ENCODE measurements around the gene DUT. TPM values are rescaled to one million over a fixed set of nuclear protein-coding genes. Genes with fewer than 3 reads are reported as not detected.

DUT gene
- total RNA-seq (10 to 100 TPM; 60.7 to 65.3 TPM), total RNA-seq (18.7 to 404 (median 72.1) reads per million in 172 experiments)
- 102 TPM for polyA plus RNA-seq (2013, experiment 1 of 2)
- 112 TPM for polyA plus RNA-seq (2013, experiment 2 of 2)

DNA sequence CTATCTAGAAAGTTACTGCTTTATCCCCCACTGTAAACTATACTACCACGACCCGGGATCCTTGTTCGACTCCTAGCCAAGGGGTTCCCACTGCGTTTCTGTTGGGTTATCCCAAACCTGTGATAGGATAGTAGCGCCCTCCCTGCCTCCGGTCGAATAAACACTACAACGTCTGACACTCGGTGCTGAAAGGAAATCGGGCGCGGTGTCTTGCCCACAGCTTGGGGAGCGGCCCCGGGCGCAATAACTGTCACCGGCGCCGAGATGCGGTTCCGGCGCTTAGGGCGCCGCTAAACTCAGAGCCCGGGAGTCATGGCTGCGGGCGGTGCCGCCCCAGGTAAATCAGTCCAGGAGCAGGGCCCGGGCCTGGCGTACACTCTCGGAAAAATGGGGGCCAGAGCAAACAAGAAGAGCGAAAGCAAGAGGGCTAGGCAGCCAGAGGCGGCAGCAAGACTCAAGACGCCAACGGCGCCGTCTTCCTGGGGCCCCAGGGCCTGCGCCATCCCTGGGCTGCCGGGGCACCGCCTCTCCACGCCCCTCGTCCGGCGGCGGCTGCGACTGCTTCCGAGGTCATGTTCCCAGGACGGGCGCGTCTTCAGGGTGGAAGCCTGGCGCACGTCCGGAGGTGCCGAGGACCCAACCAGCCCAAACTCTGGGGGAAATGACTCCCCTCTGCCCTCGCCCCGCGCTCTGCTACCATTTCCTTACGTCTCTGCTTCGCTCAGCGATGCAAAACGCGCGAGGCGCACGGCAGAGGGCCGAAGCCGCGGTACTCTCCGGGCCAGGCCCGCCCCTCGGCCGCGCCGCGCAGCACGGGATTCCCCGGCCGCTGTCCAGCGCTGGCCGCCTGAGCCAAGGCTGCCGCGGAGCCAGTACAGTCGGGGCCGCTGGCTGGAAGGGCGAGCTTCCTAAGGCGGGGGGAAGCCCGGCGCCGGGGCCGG is at the start of gene DUT:
TSS of gene DUT (plus strand) at position 575 of the 941 bp plus-strand sequence. CDS start at position 662, 87 bp downstream.
- peak within 1 kb of the TSS; percentile 88 to 90 for H3K27ac ChIP-seq (ENCODE audit: low read depth in 1 of 2, low read length in 2 of 2)
- H3K27ac Mint-ChIP-seq = peak within 1 kb of the TSS; percentile 99
- POLR2A ChIA-PET = interaction anchor here (0.8 to 2.1 kb wide), 4 partner anchors 10 to 480 kb away, joined by 3 to 10 read pairs (median 4); partner anchors contain the start of genes CEP152 and MYEF2
- peaks cover 37% of the 10 kb centered on the region for H3K36me3 Mint-ChIP-seq (ENCODE audit: low read depth)
- intact Hi-C loops (cut with DNase I, micrococcal nuclease) = loop anchor here in 1 of 2 experiments (5.0 kb wide), 4 partner anchors 481 to 1286 kb away; partner anchors contain the start of genes CEP152 and COPS2
- no peaks in the 10 kb centered on the region for H3K9me3 Mint-ChIP-seq
- TF ChIP-seq, protein P1, sequence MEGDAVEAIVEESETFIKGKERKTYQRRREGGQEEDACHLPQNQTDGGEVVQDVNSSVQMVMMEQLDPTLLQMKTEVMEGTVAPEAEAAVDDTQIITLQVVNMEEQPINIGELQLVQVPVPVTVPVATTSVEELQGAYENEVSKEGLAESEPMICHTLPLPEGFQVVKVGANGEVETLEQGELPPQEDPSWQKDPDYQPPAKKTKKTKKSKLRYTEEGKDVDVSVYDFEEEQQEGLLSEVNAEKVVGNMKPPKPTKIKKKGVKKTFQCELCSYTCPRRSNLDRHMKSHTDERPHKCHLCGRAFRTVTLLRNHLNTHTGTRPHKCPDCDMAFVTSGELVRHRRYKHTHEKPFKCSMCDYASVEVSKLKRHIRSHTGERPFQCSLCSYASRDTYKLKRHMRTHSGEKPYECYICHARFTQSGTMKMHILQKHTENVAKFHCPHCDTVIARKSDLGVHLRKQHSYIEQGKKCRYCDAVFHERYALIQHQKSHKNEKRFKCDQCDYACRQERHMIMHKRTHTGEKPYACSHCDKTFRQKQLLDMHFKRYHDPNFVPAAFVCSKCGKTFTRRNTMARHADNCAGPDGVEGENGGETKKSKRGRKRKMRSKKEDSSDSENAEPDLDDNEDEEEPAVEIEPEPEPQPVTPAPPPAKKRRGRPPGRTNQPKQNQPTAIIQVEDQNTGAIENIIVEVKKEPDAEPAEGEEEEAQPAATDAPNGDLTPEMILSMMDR (IDR thresholded peaks at IDR 0.05) = no peak
- no peaks in the 10 kb centered on the region for H3K9me3 ChIP-seq (ENCODE audit: control insufficient read depth in 1 of 2, insufficient read depth in 1 of 2, low read length in 2 of 2)
- H3K4me3 Mint-ChIP-seq = peak within 1 kb of the TSS; percentile 100
- H3K36me3 ChIP-seq (ENCODE audit: insufficient read depth, low read length) = peaks cover 14% of the 10 kb centered on the region
- H3K4me1 ChIP-seq (ENCODE audit: insufficient read depth, low read length) = peaks cover 14% of the 10 kb centered on the region
- peaks cover 28% of the 10 kb centered on the region for H3K4me1 Mint-ChIP-seq (ENCODE audit: low read depth)
- no peaks in the 10 kb centered on the region for H3K27me3 Mint-ChIP-seq
- CTCF ChIA-PET = interaction anchor here (1.3 kb wide), 1 partner anchor 10 kb away, joined by 4 read pairs; no protein-coding TSS in a partner anchor
- DNase-seq (peak; percentile 63 to 91 (median 78)), ATAC-seq (ENCODE audit: poor library complexity) (peak; percentile 80)
- no peaks in the 10 kb centered on the region for H3K27me3 ChIP-seq (ENCODE audit: control insufficient read depth in 1 of 2, insufficient read depth in 2 of 2, low read length in 2 of 2)
- H3K4me3 ChIP-seq (ENCODE audit: low read length) = peak within 1 kb of the TSS; percentile 81

DNA sequence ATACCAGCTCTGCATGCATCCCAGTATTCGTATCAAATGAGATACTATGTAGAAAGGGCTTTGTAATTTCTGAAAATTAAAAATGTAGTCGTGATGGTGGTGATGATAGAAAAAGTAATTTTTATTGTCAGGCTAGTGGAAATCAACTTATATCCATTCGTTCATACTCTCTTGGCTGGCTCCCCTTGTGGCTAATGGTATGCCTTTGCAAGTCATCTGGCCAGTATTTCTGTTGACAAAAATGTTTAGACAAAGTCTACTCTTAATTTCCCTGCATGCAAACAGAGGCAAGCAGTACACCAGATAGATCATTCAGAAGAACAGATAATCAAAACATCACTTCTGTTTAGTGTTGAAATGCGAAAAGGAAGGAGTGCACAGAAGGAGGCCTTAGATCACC is 49.6 kb upstream of the DUT start:
- no peak for ATAC-seq (ENCODE audit: poor library complexity)
- H3K4me1 Mint-ChIP-seq (ENCODE audit: low read depth) = no peaks in the 10 kb centered on the region
- Histone ChIP-seq H3K4me3 (ENCODE audit: low read length) (no peak overlapping the region), H3K4me1 (ENCODE audit: insufficient read depth, low read length) (peaks cover 3% of the 10 kb centered on the region), H3K27me3 (ENCODE audit: control insufficient read depth in 1 of 2, insufficient read depth in 2 of 2, low read length in 2 of 2) (peaks cover 3 to 4% of the 10 kb centered on the region in 2 experiments), H3K27ac (ENCODE audit: low read depth in 1 of 2, low read length in 2 of 2) (no peak overlapping the region), H3K36me3 (ENCODE audit: insufficient read depth, low read length) (no peaks in the 10 kb centered on the region), H3K9me3 (ENCODE audit: control insufficient read depth in 1 of 2, insufficient read depth in 1 of 2, low read length in 2 of 2) (no peaks in the 10 kb centered on the region)
- DNase-seq = no peak
- intact Hi-C loops (cut with DNase I, micrococcal nuclease) = loop anchor here in 1 of 2 experiments (10.0 kb wide), 1 partner anchor 167 kb away; no protein-coding TSS in a partner anchor
- ChIA-PET POLR2A (no interaction called here), CTCF (no interaction called here)
- H3K36me3 Mint-ChIP-seq (ENCODE audit: low read depth) = no peaks in the 10 kb centered on the region
- TF ChIP-seq, protein P1 (IDR thresholded peaks at IDR 0.05) = no peak
- no peak overlapping the region for H3K4me3 Mint-ChIP-seq
- H3K27ac Mint-ChIP-seq = no peak overlapping the region
- peaks cover 7% of the 10 kb centered on the region for H3K27me3 Mint-ChIP-seq
- H3K9me3 Mint-ChIP-seq = no peaks in the 10 kb centered on the region

DNA sequence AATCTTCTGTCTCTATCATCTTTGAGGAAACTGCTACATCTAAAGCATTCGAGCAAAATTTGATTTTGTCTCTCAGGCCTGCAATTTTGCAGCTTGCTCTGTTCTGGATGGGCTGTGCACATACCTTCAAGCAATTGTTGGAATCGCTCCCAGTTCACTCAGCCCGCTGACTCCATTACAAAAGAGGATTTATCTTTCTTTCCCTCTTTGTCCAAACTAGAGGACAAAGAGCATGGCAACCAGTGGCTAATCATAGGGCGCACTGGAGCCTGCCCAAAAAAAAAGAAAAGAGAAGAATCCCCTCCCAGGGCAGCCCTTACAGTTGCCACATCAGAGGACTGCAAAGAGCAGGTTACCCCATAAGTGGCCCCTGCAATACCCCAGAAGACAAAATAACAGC is 49.0 kb upstream of the DUT start:
- H3K4me1 ChIP-seq (ENCODE audit: insufficient read depth, low read length) = peaks cover 3% of the 10 kb centered on the region
- no peaks in the 10 kb centered on the region for H3K9me3 ChIP-seq (ENCODE audit: control insufficient read depth in 1 of 2, insufficient read depth in 1 of 2, low read length in 2 of 2)
- intact Hi-C loops (cut with DNase I, micrococcal nuclease) = loop anchor here in 1 of 2 experiments (10.0 kb wide), 1 partner anchor 167 kb away; no protein-coding TSS in a partner anchor
- ATAC-seq (ENCODE audit: poor library complexity) = no peak
- H3K4me3 ChIP-seq (ENCODE audit: low read length) = no peak overlapping the region
- Mint-ChIP-seq H3K9me3 (no peaks in the 10 kb centered on the region), H3K4me1 (ENCODE audit: low read depth) (no peaks in the 10 kb centered on the region), H3K27me3 (peaks cover 7% of the 10 kb centered on the region), H3K36me3 (ENCODE audit: low read depth) (no peaks in the 10 kb centered on the region), H3K4me3 (no peak overlapping the region), H3K27ac (no peak overlapping the region)
- no peak for DNase-seq
- H3K27ac ChIP-seq (ENCODE audit: low read depth in 1 of 2, low read length in 2 of 2) = no peak overlapping the region
- TF ChIP-seq, protein P1 (IDR thresholded peaks at IDR 0.05) = no peak
- H3K27me3 ChIP-seq (ENCODE audit: control insufficient read depth in 1 of 2, insufficient read depth in 2 of 2, low read length in 2 of 2) = peaks cover 3 to 4% of the 10 kb centered on the region in 2 experiments
- no peaks in the 10 kb centered on the region for H3K36me3 ChIP-seq (ENCODE audit: insufficient read depth, low read length)
- ChIA-PET POLR2A (no interaction called here), CTCF (no interaction called here)
